ENCODE results near the gene TMEM39A.
A peak's percentile ranks its signal among the peaks of the same experiment; 100 is the strongest.

TMEM39A gene

DNA sequence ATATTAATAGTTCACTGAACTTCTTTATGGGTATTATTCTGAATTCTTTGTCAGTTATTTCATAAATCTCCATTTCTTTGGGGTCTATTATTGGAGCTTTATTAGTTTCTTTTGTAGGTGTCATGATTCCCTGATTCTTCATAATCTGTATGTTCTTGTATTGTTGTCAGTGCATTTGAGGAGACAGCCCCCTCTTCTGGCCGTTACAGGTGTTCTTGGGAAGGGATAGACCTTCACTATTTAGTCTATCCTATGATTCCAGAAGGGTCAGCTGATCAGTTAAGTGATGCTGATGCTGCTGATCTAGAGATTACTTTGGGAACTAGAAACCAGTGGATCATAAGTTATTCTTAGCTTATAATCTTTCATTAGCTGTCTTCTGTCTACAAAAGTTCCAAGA lies 34.9 kb downstream of the TMEM39A start:
- Histone ChIP-seq H3K4me2 (ENCODE audit: low read length) (no peak overlapping the region), H3K4ac (ENCODE audit: low read depth, low read length) (no peak overlapping the region), H3K27ac (ENCODE audit: low read depth, low read length) (no peak overlapping the region), H3K79me1 (ENCODE audit: low read length) (no peaks in the 10 kb centered on the region), H3K9ac (ENCODE audit: low read length) (no peak overlapping the region), H3K4me3 (ENCODE audit: low read depth, low read length) (no peak overlapping the region), H3K23ac (ENCODE audit: low read length) (no peak overlapping the region), H2BK120ac (ENCODE audit: insufficient read depth, low read length, poor library complexity) (no peak overlapping the region), H4K12ac (ENCODE audit: low read depth, low read length) (no peak overlapping the region), H2BK12ac (ENCODE audit: low read length) (no peak overlapping the region), H3K27me3 (ENCODE audit: insufficient read depth, low read length) (no peaks in the 10 kb centered on the region), H2AK5ac (ENCODE audit: low read length) (no peak overlapping the region), H2BK5ac (ENCODE audit: low read depth, low read length, poor library complexity) (no peak overlapping the region), H4K8ac (ENCODE audit: low read depth, low read length) (no peak overlapping the region), H4K91ac (ENCODE audit: low read depth, low read length) (no peak overlapping the region), H3K9me3 (ENCODE audit: insufficient read depth, low read depth, low read length) (no peaks in the 10 kb centered on the region), H2AFZ (ENCODE audit: insufficient read depth, low read length, poor library complexity) (no peak overlapping the region), H3K36me3 (ENCODE audit: control insufficient read depth in 1 of 2, insufficient read depth in 2 of 2, low read length in 2 of 2) (peaks cover 2 to 14% of the 10 kb centered on the region in 2 experiments), H3K14ac (ENCODE audit: low read length) (no peak overlapping the region), H3K79me2 (ENCODE audit: control insufficient read depth, insufficient read depth, low read length, poor library complexity) (no peaks in the 10 kb centered on the region), H3K18ac (ENCODE audit: low read length) (no peak overlapping the region), H3K4me1 (ENCODE audit: control insufficient read depth in 1 of 2, insufficient read depth in 2 of 2, low read length in 2 of 2) (no peaks in the 10 kb centered on the region)
- WGBS (ENCODE audit: extremely low coverage, insufficient coverage, insufficient read length), result no CpG with 5 or more reads among the region's 1 CpG
- no peak for DNase-seq

DNA sequence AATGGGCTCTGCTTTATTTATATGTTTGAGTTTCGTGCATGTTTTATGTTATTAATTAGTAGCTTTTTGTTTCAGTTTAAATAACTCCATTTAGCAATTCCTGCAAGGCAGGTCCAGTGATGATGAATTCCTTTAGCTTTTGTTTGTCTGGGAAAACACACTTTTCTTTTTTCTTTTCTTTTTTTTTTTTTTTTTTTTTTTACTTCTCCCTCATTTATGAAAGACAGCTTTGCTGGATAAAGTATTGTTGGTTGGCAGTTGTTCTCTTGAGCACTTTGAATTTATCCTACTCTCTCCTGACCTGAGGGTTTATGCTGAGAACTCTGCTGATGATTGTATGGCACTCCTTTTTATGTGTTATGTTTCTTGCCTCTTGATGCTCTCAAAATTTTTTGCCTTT lies 35.7 kb downstream of the TMEM39A start:
- Histone ChIP-seq H4K8ac (ENCODE audit: low read depth, low read length) (no peak overlapping the region), H3K4me3 (ENCODE audit: low read depth, low read length) (no peak overlapping the region), H3K79me1 (ENCODE audit: low read length) (no peaks in the 10 kb centered on the region), H4K91ac (ENCODE audit: low read depth, low read length) (no peak overlapping the region), H3K18ac (ENCODE audit: low read length) (no peak overlapping the region), H2BK12ac (ENCODE audit: low read length) (no peak overlapping the region), H3K9me3 (ENCODE audit: insufficient read depth, low read depth, low read length) (no peaks in the 10 kb centered on the region), H4K12ac (ENCODE audit: low read depth, low read length) (no peak overlapping the region), H2AFZ (ENCODE audit: insufficient read depth, low read length, poor library complexity) (no peak overlapping the region), H3K36me3 (ENCODE audit: control insufficient read depth in 1 of 2, insufficient read depth in 2 of 2, low read length in 2 of 2) (peaks cover 2 to 13% of the 10 kb centered on the region in 2 experiments), H2AK5ac (ENCODE audit: low read length) (no peak overlapping the region), H3K4ac (ENCODE audit: low read depth, low read length) (no peak overlapping the region), H3K79me2 (ENCODE audit: control insufficient read depth, insufficient read depth, low read length, poor library complexity) (no peaks in the 10 kb centered on the region), H2BK5ac (ENCODE audit: low read depth, low read length, poor library complexity) (no peak overlapping the region), H3K27me3 (ENCODE audit: insufficient read depth, low read length) (no peaks in the 10 kb centered on the region), H3K14ac (ENCODE audit: low read length) (no peak overlapping the region), H3K9ac (ENCODE audit: low read length) (no peak overlapping the region), H3K23ac (ENCODE audit: low read length) (no peak overlapping the region), H3K4me1 (ENCODE audit: control insufficient read depth in 1 of 2, insufficient read depth in 2 of 2, low read length in 2 of 2) (no peaks in the 10 kb centered on the region), H3K4me2 (ENCODE audit: low read length) (no peak overlapping the region), H3K27ac (ENCODE audit: low read depth, low read length) (no peak overlapping the region), H2BK120ac (ENCODE audit: insufficient read depth, low read length, poor library complexity) (no peak overlapping the region)
- no peak for DNase-seq
- no CpG with 5 or more reads among the region's 1 CpG for WGBS (ENCODE audit: extremely low coverage, insufficient coverage, insufficient read length)

DNA sequence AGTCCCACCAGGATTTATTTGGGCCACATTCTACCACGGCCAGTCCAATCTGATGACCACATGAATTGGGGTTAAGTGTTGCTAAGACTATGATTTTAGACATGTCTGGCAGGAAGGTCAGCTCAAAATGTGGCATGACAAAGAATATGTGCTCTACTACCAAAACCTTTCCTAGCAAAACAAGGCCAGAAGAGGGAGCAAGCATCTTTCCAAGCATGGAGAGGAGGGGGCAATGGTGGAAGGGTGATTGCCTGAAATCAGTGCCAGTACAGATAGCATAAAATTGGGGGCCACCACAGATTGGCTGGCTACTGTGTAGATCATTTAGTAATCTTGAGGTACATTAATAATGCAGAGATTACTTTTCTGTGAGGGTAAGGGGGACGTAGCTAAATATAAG lies 43.2 kb downstream of the TMEM39A start:
- H3K79me2 ChIP-seq (ENCODE audit: control insufficient read depth, insufficient read depth, low read length, poor library complexity), result peaks cover 2% of the 10 kb centered on the region
- H3K4me1 ChIP-seq (ENCODE audit: control insufficient read depth in 1 of 2, insufficient read depth in 2 of 2, low read length in 2 of 2), result peaks cover 13 to 19% of the 10 kb centered on the region in 2 experiments
- peak overlapping the region; percentile 47 for H2BK12ac ChIP-seq (ENCODE audit: low read length)
- H3K9me3 ChIP-seq (ENCODE audit: insufficient read depth, low read depth, low read length), result no peaks in the 10 kb centered on the region
- no peak overlapping the region for H3K27ac ChIP-seq (ENCODE audit: low read depth, low read length)
- H4K8ac ChIP-seq (ENCODE audit: low read depth, low read length), result no peak overlapping the region
- H2BK5ac ChIP-seq (ENCODE audit: low read depth, low read length, poor library complexity), result no peak overlapping the region
- no peak overlapping the region for H3K4me3 ChIP-seq (ENCODE audit: low read depth, low read length)
- H4K91ac ChIP-seq (ENCODE audit: low read depth, low read length), result peak overlapping the region; percentile 34
- no peak overlapping the region for H4K12ac ChIP-seq (ENCODE audit: low read depth, low read length)
- H2BK120ac ChIP-seq (ENCODE audit: insufficient read depth, low read length, poor library complexity), result no peak overlapping the region
- WGBS (ENCODE audit: extremely low coverage, insufficient coverage, insufficient read length), result no CpG with 5 or more reads among the region's 2 CpGs
- H2AK5ac ChIP-seq (ENCODE audit: low read length), result no peak overlapping the region
- H3K4me2 ChIP-seq (ENCODE audit: low read length), result no peak overlapping the region
- no peaks in the 10 kb centered on the region for H3K27me3 ChIP-seq (ENCODE audit: insufficient read depth, low read length)
- H3K14ac ChIP-seq (ENCODE audit: low read length), result no peak overlapping the region
- peaks cover 7 to 11% of the 10 kb centered on the region in 2 experiments for H3K36me3 ChIP-seq (ENCODE audit: control insufficient read depth in 1 of 2, insufficient read depth in 2 of 2, low read length in 2 of 2)
- H3K18ac ChIP-seq (ENCODE audit: low read length), result no peak overlapping the region
- no peak overlapping the region for H3K4ac ChIP-seq (ENCODE audit: low read depth, low read length)
- peaks cover 2% of the 10 kb centered on the region for H3K79me1 ChIP-seq (ENCODE audit: low read length)
- H2AFZ ChIP-seq (ENCODE audit: insufficient read depth, low read length, poor library complexity), result no peak overlapping the region
- DNase-seq, result no peak
- no peak overlapping the region for H3K9ac ChIP-seq (ENCODE audit: low read length)
- H3K23ac ChIP-seq (ENCODE audit: low read length), result no peak overlapping the region

DNA sequence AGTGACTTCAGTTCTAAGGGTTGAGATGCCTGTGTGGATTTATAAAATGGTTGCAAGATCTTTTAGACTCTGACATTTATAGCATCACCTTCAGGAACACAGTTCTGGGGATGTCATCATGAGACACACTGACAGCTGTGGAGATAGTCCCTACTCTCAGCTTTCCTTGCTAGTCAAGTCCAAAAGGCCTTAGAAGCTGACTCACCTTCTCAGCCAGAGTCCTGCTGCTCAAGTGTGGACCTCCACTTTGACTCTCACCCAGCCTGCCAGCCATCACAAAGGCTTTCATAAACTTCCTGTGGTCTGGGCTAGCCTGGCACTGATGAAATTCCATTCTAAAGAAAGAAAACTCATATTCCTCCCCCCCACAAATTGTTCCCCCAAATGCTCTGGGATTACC lies 44.8 kb downstream of the TMEM39A start:
- Histone ChIP-seq H2AFZ (ENCODE audit: insufficient read depth, low read length, poor library complexity) (no peak overlapping the region), H3K79me2 (ENCODE audit: control insufficient read depth, insufficient read depth, low read length, poor library complexity) (peaks cover 2% of the 10 kb centered on the region), H4K91ac (ENCODE audit: low read depth, low read length) (no peak overlapping the region), H3K14ac (ENCODE audit: low read length) (no peak overlapping the region), H3K4me1 (ENCODE audit: control insufficient read depth in 1 of 2, insufficient read depth in 2 of 2, low read length in 2 of 2) (peaks cover 28 to 34% of the 10 kb centered on the region in 2 experiments), H2BK120ac (ENCODE audit: insufficient read depth, low read length, poor library complexity) (no peak overlapping the region), H3K23ac (ENCODE audit: low read length) (no peak overlapping the region), H3K27me3 (ENCODE audit: insufficient read depth, low read length) (no peaks in the 10 kb centered on the region), H3K36me3 (ENCODE audit: control insufficient read depth in 1 of 2, insufficient read depth in 2 of 2, low read length in 2 of 2) (peaks cover 21 to 27% of the 10 kb centered on the region in 2 experiments), H2BK5ac (ENCODE audit: low read depth, low read length, poor library complexity) (no peak overlapping the region), H4K8ac (ENCODE audit: low read depth, low read length) (no peak overlapping the region), H3K9ac (ENCODE audit: low read length) (no peak overlapping the region), H3K4ac (ENCODE audit: low read depth, low read length) (no peak overlapping the region), H3K9me3 (ENCODE audit: insufficient read depth, low read depth, low read length) (no peaks in the 10 kb centered on the region), H3K27ac (ENCODE audit: low read depth, low read length) (peak overlapping the region; percentile 40), H2AK5ac (ENCODE audit: low read length) (no peak overlapping the region), H3K18ac (ENCODE audit: low read length) (no peak overlapping the region), H3K4me3 (ENCODE audit: low read depth, low read length) (no peak overlapping the region), H2BK12ac (ENCODE audit: low read length) (no peak overlapping the region), H4K12ac (ENCODE audit: low read depth, low read length) (no peak overlapping the region), H3K79me1 (ENCODE audit: low read length) (peaks cover 11% of the 10 kb centered on the region), H3K4me2 (ENCODE audit: low read length) (no peak overlapping the region)
- no peak for DNase-seq

All from trophoblast cell (in vitro differentiated cells and primary cell).